Mucosa of descending colon (tissue), 3 donors: Measurements from ENCODE around the gene TP53INP2. TPM values are rescaled to one million over a fixed set of nuclear protein-coding genes. Genes with fewer than 3 reads are reported as not detected.
"Not testable (repeated sequence)": the region's sequence is repeated elsewhere in the genome, so short reads cannot be mapped to it uniquely, and the experiment has no call there.

Source experiments
- ATAC-seq: fragments of 200-7000 bp; cut with Tn5 transposase; one replicate; pipeline ENCODE4 v1.9.1; 2020; ENCODE audit warnings: mild to moderate bottlenecking, moderate library complexity
- DNase-seq, 3 donors: peaks; one replicate each; pipeline ENCODE4 v3.0.0-alpha.2; 2020
- H3K36me3 ChIP-seq: fragments of 200-600 bp; one replicate; pipeline ENCODE4 v1.8.0; 2021; ENCODE audit warnings: low read depth, mild to moderate bottlenecking
- H3K4me1 ChIP-seq: fragments of 200-600 bp; one replicate; pipeline ENCODE4 v1.8.0; 2021; ENCODE audit warnings: low read depth, mild to moderate bottlenecking
- H3K4me3 ChIP-seq: fragments of 200-600 bp; one replicate; pipeline ENCODE4 v1.8.0; 2021; ENCODE audit warnings: mild to moderate bottlenecking
- H3K9me3 ChIP-seq: fragments of 200-600 bp; one replicate; pipeline ENCODE4 v1.8.0; 2021; ENCODE audit warnings: mild to moderate bottlenecking
- intact Hi-C, 2 donors: fragments of 100-400 bp; cut with DNase I in 1 of 2; cut with micrococcal nuclease in 1 of 2; formaldehyde crosslinking; loops; one replicate each; pipeline versions ENCODE4 v1.11.0 to v1.11.1; 2022; cut with DNase I, micrococcal nuclease
- total RNA-seq, 3 donors: library from RNA; stranded (reverse); fragmentation: NEBNext Ultra II Directional in 2 of 3; extraction: Animal tissue kit (Norgen Biotek cat#: 25700) in 2 of 3; gene quantifications; one replicate each; pipeline versions ENCODE4 v1.2.1 to v1.2.4, GENCODE V29; 2021 to 2023
- TF ChIP-seq, protein P1 (sequence below): fragments of 200-600 bp; IDR thresholded peaks from one replicate; pipeline ENCODE4 v1.8.0; 2022; ENCODE audit warnings: antibody characterized with exemption, mild to moderate bottlenecking
- donor health status: DM: no; HTN: no; CAD: no; lungs with moderate emphysema.
- donor health status: DM: no; HTN: no; CAD: no.
- donor health status: DM: no; HTN: yes; CAD: no.

Gene TP53INP2
- total RNA-seq, 3 donors from 2014 or later = 65.9 to 155 (median 114) TPM

DNA sequence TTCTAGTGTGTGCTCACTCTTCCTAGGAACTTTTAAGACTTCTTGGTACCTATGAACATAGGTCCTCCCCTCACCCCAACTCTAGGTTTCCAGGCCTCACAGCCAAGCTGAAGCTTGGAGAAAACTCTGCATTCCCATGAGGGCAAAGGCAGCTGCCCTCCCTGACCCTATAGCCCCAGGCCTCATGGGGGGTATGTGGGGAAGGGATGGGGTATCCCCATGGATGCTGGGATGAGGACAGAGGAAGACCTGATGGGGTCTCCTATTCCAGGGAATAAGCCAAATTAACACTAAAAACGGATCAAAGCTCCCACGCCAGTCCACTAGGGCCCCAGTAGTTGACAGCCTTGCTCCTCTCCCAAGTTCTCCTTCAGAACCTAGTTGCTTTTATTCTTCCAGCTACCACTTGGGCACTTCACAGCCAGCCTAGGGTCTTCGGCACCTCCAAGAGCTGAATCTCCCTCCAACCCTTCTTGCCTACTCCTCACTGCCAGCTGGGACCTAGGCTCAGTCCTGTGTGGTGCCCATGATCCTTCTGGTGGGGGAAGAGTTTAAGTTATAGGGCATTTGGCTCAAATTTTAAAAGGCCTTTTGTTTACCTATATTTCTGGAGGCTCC, 7.8 kb downstream of the TP53INP2 start:
- H3K9me3 ChIP-seq = no peaks in the 10 kb centered on the region
- ATAC-seq = no peak
- no peak overlapping the region for H3K4me3 ChIP-seq
- intact Hi-C loops = no loop called here
- no peak for DNase-seq
- peaks cover 10% of the 10 kb centered on the region for H3K4me1 ChIP-seq
- TF ChIP-seq, protein P1, sequence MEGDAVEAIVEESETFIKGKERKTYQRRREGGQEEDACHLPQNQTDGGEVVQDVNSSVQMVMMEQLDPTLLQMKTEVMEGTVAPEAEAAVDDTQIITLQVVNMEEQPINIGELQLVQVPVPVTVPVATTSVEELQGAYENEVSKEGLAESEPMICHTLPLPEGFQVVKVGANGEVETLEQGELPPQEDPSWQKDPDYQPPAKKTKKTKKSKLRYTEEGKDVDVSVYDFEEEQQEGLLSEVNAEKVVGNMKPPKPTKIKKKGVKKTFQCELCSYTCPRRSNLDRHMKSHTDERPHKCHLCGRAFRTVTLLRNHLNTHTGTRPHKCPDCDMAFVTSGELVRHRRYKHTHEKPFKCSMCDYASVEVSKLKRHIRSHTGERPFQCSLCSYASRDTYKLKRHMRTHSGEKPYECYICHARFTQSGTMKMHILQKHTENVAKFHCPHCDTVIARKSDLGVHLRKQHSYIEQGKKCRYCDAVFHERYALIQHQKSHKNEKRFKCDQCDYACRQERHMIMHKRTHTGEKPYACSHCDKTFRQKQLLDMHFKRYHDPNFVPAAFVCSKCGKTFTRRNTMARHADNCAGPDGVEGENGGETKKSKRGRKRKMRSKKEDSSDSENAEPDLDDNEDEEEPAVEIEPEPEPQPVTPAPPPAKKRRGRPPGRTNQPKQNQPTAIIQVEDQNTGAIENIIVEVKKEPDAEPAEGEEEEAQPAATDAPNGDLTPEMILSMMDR = no peak
- H3K36me3 ChIP-seq = no peaks in the 10 kb centered on the region

DNA sequence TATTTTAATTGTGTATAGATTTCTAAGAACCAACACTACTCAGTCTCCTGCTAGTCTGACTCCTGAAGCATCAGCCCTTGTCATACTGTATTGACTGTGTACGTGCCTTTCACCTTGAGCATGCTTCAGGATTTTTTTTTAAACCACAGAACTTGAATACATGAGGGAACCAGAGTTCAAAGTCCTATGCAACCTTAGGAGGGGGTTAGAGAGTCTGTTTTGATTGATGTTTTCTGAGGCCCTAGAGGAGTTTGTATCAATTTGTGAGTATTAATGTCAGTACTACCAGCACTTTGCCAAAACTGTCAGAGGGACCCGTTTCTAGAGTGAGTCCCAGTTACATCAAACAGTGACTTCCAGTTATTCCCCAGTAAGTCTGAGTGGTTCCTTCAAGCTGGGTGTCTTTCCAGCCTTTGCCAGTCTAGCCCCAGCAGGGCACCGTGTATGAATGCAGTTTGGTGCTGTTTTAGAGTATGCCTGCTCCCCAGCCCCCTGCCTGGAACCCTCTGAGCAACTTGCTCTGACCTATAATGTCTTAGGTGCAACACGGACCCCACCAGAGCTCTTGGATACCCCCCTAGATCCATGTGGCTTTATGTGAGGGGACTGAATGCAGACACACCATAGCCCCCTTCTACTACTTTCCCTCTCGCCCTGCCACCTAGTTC, 8.5 kb downstream of the TP53INP2 start:
- no peaks in the 10 kb centered on the region for H3K9me3 ChIP-seq
- DNase-seq = no peak
- intact Hi-C loops = no loop called here
- H3K4me1 ChIP-seq = peaks cover 8% of the 10 kb centered on the region
- H3K36me3 ChIP-seq = no peaks in the 10 kb centered on the region
- H3K4me3 ChIP-seq = no peak overlapping the region
- TF ChIP-seq, protein P1 = no peak
- no peak for ATAC-seq

DNA sequence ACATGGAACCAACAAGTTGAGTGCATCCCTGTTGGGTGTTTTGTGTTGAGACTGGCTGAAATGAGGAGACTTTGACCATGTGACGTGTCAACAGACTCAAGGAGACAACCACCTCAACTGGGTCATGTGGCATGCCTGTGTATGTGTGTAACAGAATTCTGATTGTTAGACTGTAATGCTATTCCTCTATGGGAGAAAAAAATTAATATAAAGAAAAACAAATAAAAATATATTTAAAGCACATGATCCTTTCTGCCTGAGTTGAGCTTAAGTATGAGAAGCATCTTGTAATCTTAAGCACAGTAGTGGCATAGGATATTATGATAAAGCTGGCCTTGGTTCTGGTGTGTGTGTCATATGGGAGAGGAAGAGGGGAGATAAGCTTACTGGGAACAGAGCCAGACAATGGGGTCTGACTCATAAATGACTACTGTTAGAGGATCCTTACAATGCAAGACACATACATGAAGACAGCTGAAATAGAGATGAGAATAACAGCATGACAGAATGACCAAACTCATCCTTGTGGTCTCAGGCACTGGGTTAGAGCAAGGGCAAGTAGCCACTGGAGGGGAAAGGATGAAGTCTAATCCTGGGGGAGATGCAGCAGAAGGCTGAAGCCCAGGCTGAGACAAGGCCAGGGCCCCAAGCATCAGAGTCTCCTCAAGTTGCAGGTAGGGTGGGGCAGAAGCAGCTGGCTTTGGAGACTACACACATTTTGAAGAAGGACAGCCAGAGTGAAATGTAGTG, 9.2 kb downstream of the TP53INP2 start:
- ATAC-seq (no peak), DNase-seq (no peak)
- Histone ChIP-seq H3K4me3 (no peak overlapping the region), H3K36me3 (no peaks in the 10 kb centered on the region), H3K4me1 (peaks cover 8% of the 10 kb centered on the region), H3K9me3 (no peaks in the 10 kb centered on the region)
- intact Hi-C loops = no loop called here
- TF ChIP-seq, protein P1 = no peak

DNA sequence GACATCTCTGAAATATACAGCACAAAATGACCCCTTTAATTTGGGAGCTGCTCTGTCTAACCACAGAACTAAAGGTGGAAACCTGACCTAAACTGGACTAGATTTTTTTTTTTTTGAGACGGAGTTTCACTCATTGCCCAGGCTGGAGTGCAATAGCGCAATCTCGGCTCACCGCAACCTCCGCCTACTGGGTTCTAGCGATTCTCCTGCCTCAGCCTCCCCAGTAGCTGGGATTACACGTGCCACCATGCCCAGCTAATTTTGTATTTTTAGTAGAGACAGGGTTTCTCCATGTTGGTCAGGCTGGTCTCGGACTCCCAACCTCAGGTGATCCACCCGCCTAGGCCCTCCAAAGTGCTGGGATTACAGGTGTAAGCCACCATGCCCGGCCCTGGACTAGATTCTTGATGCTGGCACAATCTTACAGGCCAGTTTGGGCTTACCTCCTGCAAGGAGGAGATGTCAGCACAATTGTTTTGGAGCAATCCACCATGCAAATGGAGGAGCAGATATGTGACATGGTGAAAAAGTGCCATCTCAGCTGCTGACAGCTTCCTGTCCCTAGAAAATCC, 9.9 kb downstream of the TP53INP2 start:
- H3K4me3 ChIP-seq, H3K9me3 ChIP-seq, DNase-seq, H3K36me3 ChIP-seq, intact Hi-C loops, H3K4me1 ChIP-seq, ATAC-seq: not testable (repeated sequence)

DNA sequence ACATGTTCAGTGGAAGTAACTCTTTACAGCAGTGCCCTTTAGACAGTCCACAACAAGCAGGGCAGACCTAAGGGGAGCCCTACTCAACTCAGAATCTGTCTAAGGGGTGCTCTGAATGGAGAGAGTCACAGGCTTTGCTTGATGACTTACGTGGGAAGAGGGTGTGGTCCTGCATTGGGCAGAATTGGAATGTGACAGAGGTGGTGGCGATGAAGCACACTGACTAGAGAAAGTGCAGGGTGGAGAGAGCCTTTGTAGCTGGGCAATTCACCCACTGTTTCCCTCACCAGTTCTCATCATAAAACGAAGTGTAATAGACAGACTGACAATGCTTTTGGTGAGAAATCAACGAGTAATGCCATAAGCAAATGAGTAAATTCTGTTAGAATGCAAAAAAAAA, 11.2 kb downstream of the TP53INP2 start:
- Histone ChIP-seq H3K9me3 (no peaks in the 10 kb centered on the region), H3K36me3 (no peaks in the 10 kb centered on the region), H3K4me1 (peaks cover 1% of the 10 kb centered on the region), H3K4me3 (no peak overlapping the region)
- intact Hi-C loops = no loop called here
- TF ChIP-seq, protein P1 = no peak
- no peak for ATAC-seq
- no peak for DNase-seq

DNA sequence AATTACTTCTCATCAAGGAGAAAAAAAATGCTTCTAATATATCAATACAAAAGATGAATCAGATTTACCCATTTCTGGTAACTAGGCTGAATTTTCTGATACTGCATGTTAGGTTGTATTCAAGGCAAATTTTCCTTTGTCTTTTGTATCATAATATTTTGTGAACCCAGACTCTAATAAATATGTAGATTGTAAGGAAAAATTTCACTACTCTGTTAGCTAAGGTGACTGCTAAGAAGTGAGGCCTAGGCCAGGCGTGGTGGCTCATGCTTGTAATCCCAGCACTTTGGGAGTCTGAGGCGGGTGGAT, 12.7 kb downstream of the TP53INP2 start:
- intact Hi-C loops = no loop called here
- DNase-seq = no peak
- ATAC-seq = no peak
- TF ChIP-seq, protein P1 = no peak
- Histone ChIP-seq H3K9me3 (no peaks in the 10 kb centered on the region), H3K4me3 (no peak overlapping the region), H3K4me1 (no peaks in the 10 kb centered on the region), H3K36me3 (no peaks in the 10 kb centered on the region)
